Neural progenitor cell (in vitro differentiated cells): ENCODE measurements around the gene CTNNBL1. TPM values are rescaled to one million over a fixed set of nuclear protein-coding genes. Genes with fewer than 3 reads are reported as not detected.

Experiments used
- DNase-seq: peaks from one replicate; pipeline ENCODE4 v3.0.0-alpha.2; 2016; ENCODE audit warnings: low spot score
- H2AFZ ChIP-seq: fragments of 200-600 bp; sonication (generic); replicated peaks from 2 replicates; pipeline ENCODE4 v1.6.1; 2016; ENCODE audit warnings: antibody characterized with exemption
- H3F3A ChIP-seq: fragments of 200-600 bp; sonication (generic); 2 replicates; pipeline ENCODE4 v1.6.1; 2016; ENCODE audit warnings: antibody characterized with exemption, low read depth
- H3K27ac ChIP-seq: fragments of 200-600 bp; sonication (generic); 2 replicates; pipeline ENCODE4 v1.5.1; 2016; ENCODE audit warnings: mild to moderate bottlenecking
- H3K27me3 ChIP-seq: fragments of 200-600 bp; sonication (generic); 2 replicates; pipeline ENCODE4 v1.6.1; 2016; ENCODE audit warnings: mild to moderate bottlenecking, moderate library complexity
- H3K36me3 ChIP-seq: fragments of 200-600 bp; sonication (generic); 2 replicates; pipeline ENCODE4 v1.5.1; 2016
- H3K4me1 ChIP-seq: fragments of 200-600 bp; sonication (generic); 2 replicates; pipeline ENCODE4 v1.6.1; 2016; ENCODE audit warnings: mixed run types
- H3K4me2 ChIP-seq: fragments of 200-600 bp; sonication (generic); 2 replicates; pipeline ENCODE4 v1.6.1; 2016
- H3K4me3 ChIP-seq: fragments of 200-600 bp; sonication (generic); 2 replicates; pipeline ENCODE4 v1.5.1; 2016
- H3K79me2 ChIP-seq: fragments of 200-600 bp; sonication (generic); 2 replicates; pipeline ENCODE4 v1.6.1; 2016; ENCODE audit warnings: low read depth
- H3K9ac ChIP-seq: fragments of 200-600 bp; sonication (generic); 2 replicates; pipeline ENCODE4 v1.6.1; 2016
- H3K9me3 ChIP-seq: fragments of 200-600 bp; sonication (generic); 2 replicates; pipeline ENCODE4 v1.5.1; 2016; ENCODE audit warnings: low read depth
- H4K20me1 ChIP-seq: fragments of 200-600 bp; sonication (generic); 2 replicates; pipeline ENCODE4 v1.6.1; 2016; ENCODE audit warnings: low read depth
- H3K27ac Mint-ChIP-seq: 3 replicates; pipeline ENCODE4 v1.8.0; 2021; ENCODE audit warnings: mixed read lengths
- H3K27me3 Mint-ChIP-seq: 2 replicates; pipeline ENCODE4 v1.8.0; 2022; ENCODE audit warnings: low read depth, mild to moderate bottlenecking, inconsistent platforms, moderate library complexity, mixed read lengths; ENCODE audit not compliant: insufficient read depth
- H3K36me3 Mint-ChIP-seq: 3 replicates; pipeline ENCODE4 v1.8.0; 2021; ENCODE audit warnings: mixed read lengths
- H3K4me1 Mint-ChIP-seq: 3 replicates; pipeline ENCODE4 v1.8.0; 2021; ENCODE audit warnings: mixed read lengths
- H3K4me3 Mint-ChIP-seq: 3 replicates; pipeline ENCODE4 v1.8.0; 2021; ENCODE audit warnings: mild to moderate bottlenecking, moderate library complexity, mixed read lengths
- H3K9me3 Mint-ChIP-seq: 3 replicates; pipeline ENCODE4 v1.8.0; 2020; ENCODE audit warnings: mixed read lengths
- EZH2 ChIP-seq: fragments of 200-600 bp; sonication (generic); IDR thresholded peaks from 2 replicates; pipeline ENCODE4 v1.6.1; 2017; ENCODE audit warnings: antibody characterized with exemption, mild to moderate bottlenecking, moderate library complexity
- EZH2phosphoT487 ChIP-seq: fragments of 200-600 bp; sonication (generic); IDR thresholded peaks from 2 replicates; pipeline ENCODE4 v1.6.1; 2017; ENCODE audit warnings: antibody characterized with exemption
- total RNA-seq: library from RNA; depleted of rRNA; stranded (reverse); fragments of >200 nt; gene quantifications from 2 replicates; pipeline ENCODE4 v1.2.3, GENCODE V29; 2015; ENCODE audit warnings: low replicate concordance
- TF ChIP-seq, protein P1 (sequence below): fragments of 200-600 bp; sonication (generic); IDR thresholded peaks from 2 replicates; pipeline ENCODE4 v1.5.1; 2017; ENCODE audit warnings: antibody characterized with exemption, mild to moderate bottlenecking

The CTNNBL1 gene
- total RNA-seq, 1 donor from 2014 or later: 54.5 TPM

DNA sequence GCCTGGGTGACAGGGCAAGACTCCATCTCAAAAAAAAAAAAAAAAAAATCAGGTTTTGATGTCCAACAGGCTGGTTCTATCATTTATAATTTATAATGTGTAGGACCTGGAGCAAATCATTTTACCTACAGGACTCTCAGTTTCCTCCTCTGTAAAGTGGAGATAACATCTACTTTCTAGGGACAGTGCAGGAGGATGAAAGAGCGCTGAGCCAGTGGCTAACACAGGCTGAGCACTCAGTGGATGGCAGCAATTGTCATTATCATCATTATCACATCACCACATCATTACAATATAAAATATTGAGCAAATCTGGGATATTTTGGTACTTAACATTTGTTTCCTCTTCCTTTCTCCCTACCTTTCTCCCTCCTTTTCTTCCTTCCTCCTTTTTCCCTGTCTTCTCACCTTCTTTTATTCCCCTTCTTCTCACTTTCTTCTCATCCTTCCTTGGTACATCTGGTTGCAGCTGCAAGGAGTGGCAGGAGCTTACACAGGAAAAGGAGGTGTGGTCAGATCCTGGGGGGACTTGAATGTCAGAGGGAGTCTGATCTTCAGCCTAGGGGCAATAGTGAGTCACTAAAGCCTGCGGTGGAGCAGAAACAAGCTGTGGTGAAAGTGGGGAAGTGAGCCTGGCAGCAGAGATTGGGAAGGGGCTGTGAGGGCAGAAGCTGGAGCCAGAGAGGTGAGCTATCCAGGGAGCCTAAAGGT lies 24.6 kb upstream of the CTNNBL1 start:
- Histone ChIP-seq H3K36me3 (no peaks in the 10 kb centered on the region), H3K4me1 (peaks cover 9% of the 10 kb centered on the region), H4K20me1 (no peaks in the 10 kb centered on the region), H3K27me3 (no peaks in the 10 kb centered on the region), H3K9ac (no peak overlapping the region), H3K79me2 (no peaks in the 10 kb centered on the region), H2AFZ (no peak overlapping the region), H3K4me2 (no peak overlapping the region), H3F3A (no peaks in the 10 kb centered on the region), H3K27ac (no peak overlapping the region), H3K4me3 (no peak overlapping the region), H3K9me3 (no peaks in the 10 kb centered on the region)
- Mint-ChIP-seq H3K27me3 (peaks cover 2% of the 10 kb centered on the region), H3K27ac (no peak overlapping the region), H3K9me3 (peaks cover 6% of the 10 kb centered on the region), H3K4me1 (peaks cover 24% of the 10 kb centered on the region), H3K36me3 (no peaks in the 10 kb centered on the region), H3K4me3 (no peak overlapping the region)
- TF ChIP-seq, protein P1, sequence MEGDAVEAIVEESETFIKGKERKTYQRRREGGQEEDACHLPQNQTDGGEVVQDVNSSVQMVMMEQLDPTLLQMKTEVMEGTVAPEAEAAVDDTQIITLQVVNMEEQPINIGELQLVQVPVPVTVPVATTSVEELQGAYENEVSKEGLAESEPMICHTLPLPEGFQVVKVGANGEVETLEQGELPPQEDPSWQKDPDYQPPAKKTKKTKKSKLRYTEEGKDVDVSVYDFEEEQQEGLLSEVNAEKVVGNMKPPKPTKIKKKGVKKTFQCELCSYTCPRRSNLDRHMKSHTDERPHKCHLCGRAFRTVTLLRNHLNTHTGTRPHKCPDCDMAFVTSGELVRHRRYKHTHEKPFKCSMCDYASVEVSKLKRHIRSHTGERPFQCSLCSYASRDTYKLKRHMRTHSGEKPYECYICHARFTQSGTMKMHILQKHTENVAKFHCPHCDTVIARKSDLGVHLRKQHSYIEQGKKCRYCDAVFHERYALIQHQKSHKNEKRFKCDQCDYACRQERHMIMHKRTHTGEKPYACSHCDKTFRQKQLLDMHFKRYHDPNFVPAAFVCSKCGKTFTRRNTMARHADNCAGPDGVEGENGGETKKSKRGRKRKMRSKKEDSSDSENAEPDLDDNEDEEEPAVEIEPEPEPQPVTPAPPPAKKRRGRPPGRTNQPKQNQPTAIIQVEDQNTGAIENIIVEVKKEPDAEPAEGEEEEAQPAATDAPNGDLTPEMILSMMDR: no peak
- TF ChIP-seq EZH2 (no peak), EZH2phosphoT487 (no peak)
- peak; percentile 25 for DNase-seq

GRCh38 chr20:37669773-37670236 lies 24.0 kb upstream of the CTNNBL1 start:
- Histone ChIP-seq H3K36me3 (no peaks in the 10 kb centered on the region), H3K79me2 (no peaks in the 10 kb centered on the region), H3K4me3 (no peak overlapping the region), H3K27me3 (no peaks in the 10 kb centered on the region), H3K9ac (no peak overlapping the region), H3K4me2 (peak overlapping the region; percentile 27), H2AFZ (no peak overlapping the region), H3F3A (no peaks in the 10 kb centered on the region), H3K27ac (no peak overlapping the region), H3K9me3 (no peaks in the 10 kb centered on the region), H4K20me1 (no peaks in the 10 kb centered on the region), H3K4me1 (peaks cover 9% of the 10 kb centered on the region)
- Mint-ChIP-seq H3K36me3 (no peaks in the 10 kb centered on the region), H3K27me3 (peaks cover 2% of the 10 kb centered on the region), H3K4me3 (no peak overlapping the region), H3K9me3 (peaks cover 2% of the 10 kb centered on the region), H3K4me1 (peaks cover 24% of the 10 kb centered on the region), H3K27ac (no peak overlapping the region)
- no peak for DNase-seq
- no peak for TF ChIP-seq EZH2
- TF ChIP-seq EZH2phosphoT487: no peak
- TF ChIP-seq, protein P1: no peak

DNA sequence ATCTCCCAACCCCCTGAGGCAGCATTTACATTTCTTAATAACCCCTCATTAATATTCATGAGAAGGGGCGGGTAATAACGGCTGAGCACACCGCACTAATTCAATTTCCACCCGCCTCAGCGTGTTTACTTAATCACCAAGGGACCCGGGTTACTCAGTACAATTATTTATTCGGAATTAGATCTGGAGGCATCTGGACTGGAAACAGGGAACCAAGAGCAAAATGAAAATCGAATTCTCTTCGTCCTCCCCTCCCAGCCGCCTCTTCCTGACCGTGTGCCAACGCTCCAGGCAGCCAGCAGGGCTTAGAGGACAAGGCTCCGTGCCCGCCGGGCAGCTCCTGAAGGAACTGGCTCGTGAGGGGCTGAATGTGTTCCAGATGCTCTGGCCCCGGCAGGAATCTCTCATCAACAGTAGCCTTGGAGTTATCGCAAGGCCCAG lies 23.5 kb upstream of the CTNNBL1 start:
- Mint-ChIP-seq H3K4me3 (no peak overlapping the region), H3K27me3 (peaks cover 2% of the 10 kb centered on the region), H3K4me1 (peaks cover 24% of the 10 kb centered on the region), H3K27ac (no peak overlapping the region), H3K36me3 (no peaks in the 10 kb centered on the region), H3K9me3 (peaks cover 2% of the 10 kb centered on the region)
- Histone ChIP-seq H3K4me3 (no peak overlapping the region), H3K4me2 (peak overlapping the region; percentile 27), H3K27ac (no peak overlapping the region), H3K9ac (no peak overlapping the region), H4K20me1 (no peaks in the 10 kb centered on the region), H3K9me3 (no peaks in the 10 kb centered on the region), H3F3A (no peaks in the 10 kb centered on the region), H2AFZ (no peak overlapping the region), H3K79me2 (no peaks in the 10 kb centered on the region), H3K36me3 (no peaks in the 10 kb centered on the region), H3K27me3 (no peaks in the 10 kb centered on the region), H3K4me1 (peaks cover 9% of the 10 kb centered on the region)
- TF ChIP-seq, protein P1: no peak
- TF ChIP-seq EZH2 (no peak), EZH2phosphoT487 (no peak)
- DNase-seq: peak; percentile 26
